Activated CD8-positive, alpha-beta memory T cell treated with anti-CD3 and anti-CD28 coated beads for 4 hours (primary cell): ENCODE results near the gene SLC39A10.
A peak's percentile ranks its signal among the peaks of the same experiment; 100 is the strongest.

Experiments used
- DNase-seq, 2 donors: peaks; one replicate each; pipeline ENCODE4 v3.0.0-alpha.2; 2020; ENCODE audit warnings: low read depth in 2 of 2

SLC39A10 gene, protein sequence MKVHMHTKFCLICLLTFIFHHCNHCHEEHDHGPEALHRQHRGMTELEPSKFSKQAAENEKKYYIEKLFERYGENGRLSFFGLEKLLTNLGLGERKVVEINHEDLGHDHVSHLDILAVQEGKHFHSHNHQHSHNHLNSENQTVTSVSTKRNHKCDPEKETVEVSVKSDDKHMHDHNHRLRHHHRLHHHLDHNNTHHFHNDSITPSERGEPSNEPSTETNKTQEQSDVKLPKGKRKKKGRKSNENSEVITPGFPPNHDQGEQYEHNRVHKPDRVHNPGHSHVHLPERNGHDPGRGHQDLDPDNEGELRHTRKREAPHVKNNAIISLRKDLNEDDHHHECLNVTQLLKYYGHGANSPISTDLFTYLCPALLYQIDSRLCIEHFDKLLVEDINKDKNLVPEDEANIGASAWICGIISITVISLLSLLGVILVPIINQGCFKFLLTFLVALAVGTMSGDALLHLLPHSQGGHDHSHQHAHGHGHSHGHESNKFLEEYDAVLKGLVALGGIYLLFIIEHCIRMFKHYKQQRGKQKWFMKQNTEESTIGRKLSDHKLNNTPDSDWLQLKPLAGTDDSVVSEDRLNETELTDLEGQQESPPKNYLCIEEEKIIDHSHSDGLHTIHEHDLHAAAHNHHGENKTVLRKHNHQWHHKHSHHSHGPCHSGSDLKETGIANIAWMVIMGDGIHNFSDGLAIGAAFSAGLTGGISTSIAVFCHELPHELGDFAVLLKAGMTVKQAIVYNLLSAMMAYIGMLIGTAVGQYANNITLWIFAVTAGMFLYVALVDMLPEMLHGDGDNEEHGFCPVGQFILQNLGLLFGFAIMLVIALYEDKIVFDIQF

GRCh38 chr2:195656859-195657633 is at the start of gene SLC39A10:
TSS of gene SLC39A10 (plus strand) at chr2:195657226. CDS start at chr2:195680043, 22,817 bp downstream.
- DNase-seq: peak; percentile 94 to 97

GRCh38 chr2:195608768-195609454 is 48.1 kb upstream of the SLC39A10 start:
- DNase-seq: no peak

DNA sequence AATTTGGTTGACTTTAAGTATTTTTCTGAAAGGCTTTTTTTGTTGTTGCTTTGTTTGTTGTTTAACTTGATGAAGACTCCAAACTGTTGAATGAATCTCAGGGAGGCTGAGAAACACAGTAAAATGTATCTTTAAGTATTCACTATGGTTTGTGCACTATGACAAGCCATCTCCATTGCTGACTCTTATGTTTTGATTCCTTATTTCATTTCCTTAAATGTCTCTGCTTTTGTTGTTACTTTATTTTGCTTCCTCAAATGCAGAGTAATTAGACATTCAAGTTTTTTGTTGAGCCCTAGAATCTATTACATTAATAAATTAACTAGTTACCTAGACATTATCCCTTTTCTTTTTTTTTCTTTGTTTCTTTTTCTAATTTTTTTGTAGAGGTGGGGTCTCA is 46.3 kb upstream of the SLC39A10 start:
- no peak for DNase-seq

GRCh38 chr2:195612611-195613495 is 44.2 kb upstream of the SLC39A10 start:
- no peak for DNase-seq

DNA sequence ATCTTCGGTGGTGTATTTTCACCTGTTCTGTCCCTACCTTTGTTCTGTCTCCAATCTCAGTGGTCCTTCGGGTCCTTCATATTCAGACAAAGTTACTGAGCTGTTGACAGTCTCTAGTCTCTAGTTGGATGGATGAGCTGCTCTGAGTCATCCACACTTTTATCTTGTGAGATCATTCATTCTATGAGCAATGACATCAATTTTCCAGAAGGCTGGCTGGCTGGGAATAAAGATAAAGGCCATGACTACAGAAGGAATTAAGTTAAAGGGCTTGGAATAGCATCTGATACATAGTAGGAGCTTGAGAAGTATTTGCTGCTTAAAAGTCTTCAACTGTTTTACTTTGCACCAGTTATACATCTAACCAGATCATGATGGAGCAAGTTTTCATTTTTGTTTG is 43.1 kb upstream of the SLC39A10 start:
- no peak for DNase-seq

DNA sequence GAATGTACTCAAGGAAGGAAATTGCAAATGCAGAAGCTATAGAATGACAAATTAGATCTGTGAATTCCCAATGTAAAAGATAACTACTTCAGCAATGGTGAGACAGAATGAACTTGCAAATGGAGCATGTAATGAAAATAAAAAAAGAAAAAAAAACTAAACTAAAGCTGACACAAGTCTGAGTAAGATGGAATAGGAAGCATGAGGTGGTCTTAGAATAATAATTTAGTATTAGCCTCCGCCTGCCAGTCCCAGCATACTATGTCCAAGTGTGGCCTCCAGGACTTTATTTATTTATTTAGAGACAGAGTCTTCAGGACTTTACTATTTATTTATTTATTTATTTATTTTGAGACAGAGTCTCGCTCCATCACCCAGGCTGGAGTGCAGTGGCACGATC is 37.4 kb upstream of the SLC39A10 start:
- no peak for DNase-seq

DNA sequence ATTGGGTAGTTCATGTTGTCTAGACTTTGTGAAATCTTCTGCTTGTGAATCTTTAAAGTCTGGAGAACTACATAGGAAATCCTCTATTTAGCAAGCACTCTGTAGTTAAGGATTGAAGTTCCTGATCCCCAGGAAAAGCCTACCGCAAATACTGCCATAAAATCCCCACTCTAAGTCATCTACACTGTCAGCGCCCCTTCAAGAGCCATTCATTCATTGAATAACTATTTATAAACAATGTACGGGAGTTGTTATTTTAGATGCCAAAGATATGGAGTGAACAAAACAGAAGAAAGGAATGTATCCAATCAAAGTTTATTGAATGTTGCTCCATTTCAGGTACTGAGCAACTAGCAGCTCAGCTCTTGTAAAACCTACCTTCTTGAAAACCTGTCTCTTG is 36.5 kb upstream of the SLC39A10 start:
- DNase-seq: no peak

DNA sequence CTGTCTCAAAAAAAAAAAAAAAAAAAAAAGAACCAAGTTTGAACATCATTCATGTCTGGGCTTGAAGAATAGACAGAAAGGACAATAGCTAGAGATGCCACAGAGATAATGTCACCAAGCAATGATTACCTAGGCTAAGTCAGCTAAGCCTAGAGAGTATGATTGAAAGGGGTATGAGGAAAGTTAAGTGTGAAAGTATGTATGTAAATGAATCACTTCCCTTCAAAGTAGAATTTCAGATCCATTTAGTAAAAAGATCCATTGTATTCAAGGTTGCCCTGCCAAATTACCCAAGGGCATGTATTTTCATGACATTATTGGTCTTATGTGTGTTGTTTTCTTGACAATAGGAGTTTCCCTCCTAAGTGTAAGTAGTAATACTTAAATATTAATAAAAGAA is 34.1 kb upstream of the SLC39A10 start:
- no peak for DNase-seq

- no peak for DNase-seq
Measured at GRCh38 chr2:195626507-195626906, 30.5 kb upstream of the SLC39A10 start.

GRCh38 chr2:195628666-195629065 is 28.4 kb upstream of the SLC39A10 start:
- DNase-seq: no peak

GRCh38 chr2:195632856-195633572 is 24.0 kb upstream of the SLC39A10 start:
- no peak for DNase-seq

- DNase-seq: no peak
Measured at GRCh38 chr2:195633573-195633870, 23.5 kb upstream of the SLC39A10 start.

DNA sequence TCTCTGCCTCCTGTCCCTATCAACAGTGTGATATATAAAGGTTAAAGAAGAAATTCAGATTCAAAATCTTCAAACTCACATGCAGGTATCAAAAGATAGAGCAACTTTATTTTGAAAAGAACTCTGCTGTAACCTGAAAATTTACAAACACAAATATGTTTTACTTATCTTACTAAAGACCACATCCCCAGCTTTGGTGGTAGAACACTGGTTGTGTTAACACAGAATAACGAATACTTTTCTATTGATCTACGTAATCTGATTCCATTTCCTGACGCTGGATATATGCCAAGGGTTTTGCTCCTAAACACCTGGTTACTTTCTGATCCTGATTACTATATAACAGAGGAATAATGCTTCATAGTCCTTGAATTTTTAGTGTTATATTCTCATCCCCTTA is 23.1 kb upstream of the SLC39A10 start:
- DNase-seq: no peak

DNA sequence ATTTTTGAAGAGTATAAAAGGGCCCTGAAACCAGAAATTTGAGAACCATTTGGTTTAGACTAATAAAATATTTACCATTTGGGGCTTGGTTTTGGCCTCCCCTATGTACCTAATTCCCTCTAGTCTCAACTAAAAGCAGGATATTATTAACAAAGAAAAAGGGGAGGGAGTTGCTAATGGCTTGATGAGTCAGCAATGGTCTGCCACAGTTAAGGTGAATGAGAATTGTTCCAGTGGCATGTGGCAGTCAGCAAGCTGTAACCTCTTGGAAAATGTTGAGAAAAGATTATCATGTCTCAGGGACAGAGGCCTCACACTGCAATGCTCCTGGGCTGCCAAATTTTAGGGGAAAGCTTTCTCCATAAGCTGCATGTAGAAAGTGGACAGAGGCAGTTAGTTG is 20.1 kb upstream of the SLC39A10 start:
- DNase-seq: no peak

- no peak for DNase-seq
Measured at GRCh38 chr2:195638750-195639149, 18.3 kb upstream of the SLC39A10 start.

GRCh38 chr2:195639238-195639858 is 17.7 kb upstream of the SLC39A10 start:
- no peak for DNase-seq

- DNase-seq: no peak
Measured at GRCh38 chr2:195639959-195640358, 17.1 kb upstream of the SLC39A10 start.

GRCh38 chr2:195642027-195642678 is 14.9 kb upstream of the SLC39A10 start:
- DNase-seq: no peak

GRCh38 chr2:195642679-195643068 is 14.4 kb upstream of the SLC39A10 start:
- no peak for DNase-seq
